ENCODE results near the gene FAM163B. TPM values are rescaled to one million over a fixed set of nuclear protein-coding genes. Genes with fewer than 3 reads are reported as not detected.

FAM163B gene
- total RNA-seq, 2 donors from 2014 or later, result not detected

- Mint-ChIP-seq H3K9me3 (peaks cover 12% of the 10 kb centered on the region), H3K36me3 (ENCODE audit: low read depth) (no peaks in the 10 kb centered on the region), H3K4me1 (no peaks in the 10 kb centered on the region), H3K4me3 (no peak overlapping the region), H3K27ac (no peak overlapping the region), H3K27me3 (ENCODE audit: insufficient read depth) (peaks cover 7% of the 10 kb centered on the region)
- WGBS, 2 experiments (ENCODE audit: insufficient coverage in 1 of 2, insufficient read length in 1 of 2), result 90 to 95% methylated on average over 16 to 17 of the region's 17 CpGs
- Histone ChIP-seq H3K4me3 (ENCODE audit: low read length) (no peak overlapping the region), H3K36me3 (ENCODE audit: control insufficient read depth, insufficient read depth, low read length) (no peaks in the 10 kb centered on the region), H3K4me1 (ENCODE audit: control insufficient read depth, insufficient read depth, low read length) (no peaks in the 10 kb centered on the region), H3K9me3 (ENCODE audit: control insufficient read depth, low read length) (no peaks in the 10 kb centered on the region), H3K27ac (ENCODE audit: low read depth, low read length) (no peak overlapping the region), H3K9ac (ENCODE audit: extremely low read depth, low read length, poor library complexity, severe bottlenecking) (no peak overlapping the region), H3K27me3 (ENCODE audit: control insufficient read depth, insufficient read depth, low read length, poor library complexity, severe bottlenecking) (no peaks in the 10 kb centered on the region)
- TF ChIP-seq, protein P1, sequence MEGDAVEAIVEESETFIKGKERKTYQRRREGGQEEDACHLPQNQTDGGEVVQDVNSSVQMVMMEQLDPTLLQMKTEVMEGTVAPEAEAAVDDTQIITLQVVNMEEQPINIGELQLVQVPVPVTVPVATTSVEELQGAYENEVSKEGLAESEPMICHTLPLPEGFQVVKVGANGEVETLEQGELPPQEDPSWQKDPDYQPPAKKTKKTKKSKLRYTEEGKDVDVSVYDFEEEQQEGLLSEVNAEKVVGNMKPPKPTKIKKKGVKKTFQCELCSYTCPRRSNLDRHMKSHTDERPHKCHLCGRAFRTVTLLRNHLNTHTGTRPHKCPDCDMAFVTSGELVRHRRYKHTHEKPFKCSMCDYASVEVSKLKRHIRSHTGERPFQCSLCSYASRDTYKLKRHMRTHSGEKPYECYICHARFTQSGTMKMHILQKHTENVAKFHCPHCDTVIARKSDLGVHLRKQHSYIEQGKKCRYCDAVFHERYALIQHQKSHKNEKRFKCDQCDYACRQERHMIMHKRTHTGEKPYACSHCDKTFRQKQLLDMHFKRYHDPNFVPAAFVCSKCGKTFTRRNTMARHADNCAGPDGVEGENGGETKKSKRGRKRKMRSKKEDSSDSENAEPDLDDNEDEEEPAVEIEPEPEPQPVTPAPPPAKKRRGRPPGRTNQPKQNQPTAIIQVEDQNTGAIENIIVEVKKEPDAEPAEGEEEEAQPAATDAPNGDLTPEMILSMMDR (conservative IDR thresholded peaks at IDR 0.05), result no peak
- DNase-seq, result no peak
Observed at GRCh38 chr9:133591116-133591910, 17.9 kb downstream of the FAM163B start.

- Mint-ChIP-seq H3K27me3 (ENCODE audit: insufficient read depth) (peaks cover 4% of the 10 kb centered on the region), H3K9me3 (peaks cover 2% of the 10 kb centered on the region), H3K4me1 (peaks cover 7% of the 10 kb centered on the region), H3K36me3 (ENCODE audit: low read depth) (no peaks in the 10 kb centered on the region), H3K4me3 (no peak overlapping the region), H3K27ac (no peak overlapping the region)
- no peaks in the 10 kb centered on the region for H3K9me3 ChIP-seq (ENCODE audit: control insufficient read depth, low read length)
- no peaks in the 10 kb centered on the region for H3K27me3 ChIP-seq (ENCODE audit: control insufficient read depth, insufficient read depth, low read length, poor library complexity, severe bottlenecking)
- TF ChIP-seq, protein P1 (conservative IDR thresholded peaks at IDR 0.05), result no peak
- no peak overlapping the region for H3K4me3 ChIP-seq (ENCODE audit: low read length)
- WGBS, 2 experiments (ENCODE audit: insufficient coverage in 1 of 2, insufficient read length in 1 of 2), result 80 to 84% methylated on average over 19 to 20 of the region's 20 CpGs
- no peak overlapping the region for H3K9ac ChIP-seq (ENCODE audit: extremely low read depth, low read length, poor library complexity, severe bottlenecking)
- H3K27ac ChIP-seq (ENCODE audit: low read depth, low read length), result no peak overlapping the region
- no peaks in the 10 kb centered on the region for H3K4me1 ChIP-seq (ENCODE audit: control insufficient read depth, insufficient read depth, low read length)
- H3K36me3 ChIP-seq (ENCODE audit: control insufficient read depth, insufficient read depth, low read length), result no peaks in the 10 kb centered on the region
- DNase-seq, result no peak
Observed at GRCh38 chr9:133590231-133590855, 18.8 kb downstream of the FAM163B start.

GRCh38 chr9:133589454-133590227, 19.5 kb downstream of the FAM163B start:
- Mint-ChIP-seq H3K27ac (no peak overlapping the region), H3K27me3 (ENCODE audit: insufficient read depth) (peaks cover 4% of the 10 kb centered on the region), H3K9me3 (peaks cover 2% of the 10 kb centered on the region), H3K4me1 (peaks cover 14% of the 10 kb centered on the region), H3K36me3 (ENCODE audit: low read depth) (no peaks in the 10 kb centered on the region), H3K4me3 (no peak overlapping the region)
- WGBS, 2 experiments (ENCODE audit: insufficient coverage in 1 of 2, insufficient read length in 1 of 2), result 60 to 72% methylated on average over 8 to 18 of the region's 19 CpGs
- Histone ChIP-seq H3K9ac (ENCODE audit: extremely low read depth, low read length, poor library complexity, severe bottlenecking) (no peak overlapping the region), H3K4me1 (ENCODE audit: control insufficient read depth, insufficient read depth, low read length) (peaks cover 4% of the 10 kb centered on the region), H3K27ac (ENCODE audit: low read depth, low read length) (no peak overlapping the region), H3K27me3 (ENCODE audit: control insufficient read depth, insufficient read depth, low read length, poor library complexity, severe bottlenecking) (no peaks in the 10 kb centered on the region), H3K4me3 (ENCODE audit: low read length) (no peak overlapping the region), H3K9me3 (ENCODE audit: control insufficient read depth, low read length) (no peaks in the 10 kb centered on the region), H3K36me3 (ENCODE audit: control insufficient read depth, insufficient read depth, low read length) (no peaks in the 10 kb centered on the region)
- DNase-seq, result peak; percentile 93
- TF ChIP-seq, protein P1 (conservative IDR thresholded peaks at IDR 0.05), result peak; percentile 87

Data from endodermal cell (in vitro differentiated cells).